ENCODE data around the gene BHMT2. TPM values are rescaled to one million over a fixed set of nuclear protein-coding genes. Genes with fewer than 3 reads are reported as not detected.

BHMT2 gene
- not detected in 2 replicates for total RNA-seq (2014; rRNA removed; shearing (Covaris generic))

GRCh38 chr5:79069488-79070349, at the start of gene BHMT2, which contains the start of gene DMGDH:
Gene BHMT2, plus strand, starts transcription at chr5:79069767. Its CDS starts 16 bp downstream, at chr5:79069783.
Gene DMGDH, minus strand, starts transcription at chr5:79069674. Its CDS starts 54 bp downstream, at chr5:79069620.
- no peak for DNase-seq (ENCODE audit: low spot score)

- peak; percentile 71 for DNase-seq (ENCODE audit: low spot score)
Observed at GRCh38 chr5:79020861-79021561, 48.6 kb upstream of the BHMT2 start.

- DNase-seq (ENCODE audit: low spot score): no peak
Observed at GRCh38 chr5:79021753-79022152, 47.8 kb upstream of the BHMT2 start.

GRCh38 chr5:79022771-79023170, 46.8 kb upstream of the BHMT2 start:
- no peak for DNase-seq (ENCODE audit: low spot score)

- DNase-seq (ENCODE audit: low spot score): no peak
Observed at GRCh38 chr5:79023348-79023747, 46.2 kb upstream of the BHMT2 start.

GRCh38 chr5:79023947-79024346, 45.6 kb upstream of the BHMT2 start:
- DNase-seq (ENCODE audit: low spot score): no peak

GRCh38 chr5:79025054-79025472, 44.5 kb upstream of the BHMT2 start:
- peak; percentile 47 for DNase-seq (ENCODE audit: low spot score)

GRCh38 chr5:79030663-79031484, 38.7 kb upstream of the BHMT2 start:
- no peak for DNase-seq (ENCODE audit: low spot score)

GRCh38 chr5:79031485-79031867, 38.1 kb upstream of the BHMT2 start:
- DNase-seq (ENCODE audit: low spot score): no peak

- no peak for DNase-seq (ENCODE audit: low spot score)
Observed at GRCh38 chr5:79032031-79032695, 37.4 kb upstream of the BHMT2 start.

- DNase-seq (ENCODE audit: low spot score): no peak
Observed at GRCh38 chr5:79032782-79033181, 36.8 kb upstream of the BHMT2 start.

- DNase-seq (ENCODE audit: low spot score): no peak
Observed at GRCh38 chr5:79035237-79035636, 34.3 kb upstream of the BHMT2 start.

GRCh38 chr5:79036769-79037168, 32.8 kb upstream of the BHMT2 start:
- no peak for DNase-seq (ENCODE audit: low spot score)

GRCh38 chr5:79042188-79042587, 27.4 kb upstream of the BHMT2 start:
- DNase-seq (ENCODE audit: low spot score): no peak

- no peak for DNase-seq (ENCODE audit: low spot score)
Observed at GRCh38 chr5:79047199-79047598, 22.4 kb upstream of the BHMT2 start.

GRCh38 chr5:79048437-79048836, 21.1 kb upstream of the BHMT2 start:
- no peak for DNase-seq (ENCODE audit: low spot score)

GRCh38 chr5:79050498-79050897, 19.1 kb upstream of the BHMT2 start:
- DNase-seq (ENCODE audit: low spot score): no peak

- DNase-seq (ENCODE audit: low spot score): no peak
Observed at GRCh38 chr5:79053321-79053720, 16.2 kb upstream of the BHMT2 start.

GRCh38 chr5:79055017-79055416, 14.6 kb upstream of the BHMT2 start:
- DNase-seq (ENCODE audit: low spot score): no peak

GRCh38 chr5:79056847-79057246, 12.7 kb upstream of the BHMT2 start:
- no peak for DNase-seq (ENCODE audit: low spot score)

GRCh38 chr5:79059674-79060073, 9.9 kb upstream of the BHMT2 start:
- DNase-seq (ENCODE audit: low spot score): no peak

Measured in A172 (cell line).